Activated CD8-positive, alpha-beta memory T cell treated with anti-CD3 and anti-CD28 coated beads, Interleukin-2, amount 50 U/mL, for 24 hours (primary cell): ENCODE data around the gene TRIM6.
"Not testable (repeated sequence)": the region's sequence is repeated elsewhere in the genome, so short reads cannot be mapped to it uniquely, and the experiment has no call there.

ENCODE experiments used
- DNase-seq: peaks from one replicate; pipeline ENCODE4 v3.0.0-alpha.2; 2020; ENCODE audit errors: extremely low read depth

Gene TRIM6

GRCh38 chr11:5604896-5605295 is 8.5 kb downstream of the TRIM6 start:
- DNase-seq, result no peak

GRCh38 chr11:5605849-5606248 is 9.4 kb downstream of the TRIM6 start:
- DNase-seq, result no peak

GRCh38 chr11:5608808-5609207 is 12.4 kb downstream of the TRIM6 start:
- no peak for DNase-seq

- no peak for DNase-seq
Observed at GRCh38 chr11:5610446-5610845, 14.0 kb downstream of the TRIM6 start.

GRCh38 chr11:5611627-5612026 is 15.2 kb downstream of the TRIM6 start:
- DNase-seq, result no peak

GRCh38 chr11:5618807-5619206 is 22.4 kb downstream of the TRIM6 start:
- no peak for DNase-seq

- DNase-seq, result no peak
Observed at GRCh38 chr11:5620651-5621521, 24.4 kb downstream of the TRIM6 start.

GRCh38 chr11:5621580-5621979 is 25.1 kb downstream of the TRIM6 start:
- no peak for DNase-seq

- DNase-seq, result no peak
Observed at GRCh38 chr11:5622802-5623201, 26.4 kb downstream of the TRIM6 start.

GRCh38 chr11:5624489-5625279 is 28.2 kb downstream of the TRIM6 start, which contains the start of gene TRIM34:
Gene TRIM34 (plus strand): TSS chr11:5625001. CDS start chr11:5632332, 7,331 bp downstream.
- no peak for DNase-seq

- no peak for DNase-seq
Observed at GRCh38 chr11:5625281-5625680, 28.8 kb downstream of the TRIM6 start.

GRCh38 chr11:5626196-5626595 is 29.8 kb downstream of the TRIM6 start:
- DNase-seq, result no peak

GRCh38 chr11:5631417-5631816 is 35.0 kb downstream of the TRIM6 start:
- DNase-seq, result no peak

- no peak for DNase-seq
Observed at GRCh38 chr11:5631969-5632635, 35.7 kb downstream of the TRIM6 start.

- DNase-seq, result no peak
Observed at GRCh38 chr11:5639953-5640352, 43.5 kb downstream of the TRIM6 start.

GRCh38 chr11:5643585-5643984 is 47.1 kb downstream of the TRIM6 start:
- DNase-seq, result no peak

- DNase-seq, result no peak
Observed at GRCh38 chr11:5646139-5646538, 49.7 kb downstream of the TRIM6 start.

- no peak for DNase-seq
Observed at GRCh38 chr11:5655474-5655873, 59.0 kb downstream of the TRIM6 start.

GRCh38 chr11:5656956-5657355 is 60.5 kb downstream of the TRIM6 start:
- not testable (repeated sequence) for DNase-seq

- no peak for DNase-seq
Observed at GRCh38 chr11:5658318-5658717, 61.9 kb downstream of the TRIM6 start.
